Activated T-cell treated with anti-CD3 and anti-CD28 coated beads for 48 hours (primary cell): ENCODE results near the gene KREMEN1.

Experiments
- DNase-seq: peaks from one replicate; pipeline ENCODE4 v3.0.0-alpha.2; 2020; ENCODE audit warnings: low read depth

Gene KREMEN1

DNA sequence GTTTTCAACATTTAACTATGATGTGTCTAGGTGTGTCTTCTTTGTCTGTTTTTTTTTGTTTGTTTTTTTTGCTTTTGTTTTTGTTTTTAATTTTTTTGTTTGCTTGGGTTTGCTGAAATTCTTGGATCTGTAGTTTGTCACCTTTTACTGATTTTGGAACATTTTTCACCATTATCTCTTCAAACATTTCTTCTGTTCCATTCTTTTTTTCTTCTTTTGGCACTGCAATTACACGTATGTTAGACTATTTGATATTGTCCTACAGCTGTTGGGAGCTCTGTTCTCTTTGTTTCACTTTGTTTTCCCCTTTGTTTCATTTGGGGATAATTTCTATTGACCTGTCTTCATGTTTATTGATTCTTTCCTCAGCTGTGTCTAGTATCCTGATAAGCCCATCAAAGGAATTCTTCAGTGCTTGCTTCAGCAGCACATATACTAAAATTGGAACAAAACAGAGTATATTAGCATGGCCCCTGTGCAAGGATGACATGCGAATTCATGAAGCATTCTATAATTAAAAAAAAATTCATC lies 60.8 kb downstream of the KREMEN1 start:
- DNase-seq = no peak

DNA sequence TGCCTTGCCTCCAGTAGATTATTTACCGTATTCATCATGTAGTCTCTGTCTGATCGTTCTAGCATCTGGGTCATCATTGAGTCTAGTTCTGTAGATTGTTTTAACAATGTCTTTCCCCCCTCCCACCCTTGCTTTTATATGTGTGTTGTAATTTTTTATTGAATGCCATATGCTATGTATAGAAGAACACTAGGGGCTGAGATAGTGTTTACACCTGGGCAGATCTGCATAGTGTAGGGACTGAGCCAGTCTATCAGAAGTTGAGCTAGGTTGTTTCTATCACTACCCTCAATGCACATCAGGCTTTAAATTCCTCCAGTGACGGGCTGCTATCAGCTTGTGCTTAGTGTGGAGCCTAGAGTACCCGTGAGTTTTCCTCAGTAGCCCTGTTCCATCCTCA lies 61.6 kb downstream of the KREMEN1 start:
- no peak for DNase-seq

DNA sequence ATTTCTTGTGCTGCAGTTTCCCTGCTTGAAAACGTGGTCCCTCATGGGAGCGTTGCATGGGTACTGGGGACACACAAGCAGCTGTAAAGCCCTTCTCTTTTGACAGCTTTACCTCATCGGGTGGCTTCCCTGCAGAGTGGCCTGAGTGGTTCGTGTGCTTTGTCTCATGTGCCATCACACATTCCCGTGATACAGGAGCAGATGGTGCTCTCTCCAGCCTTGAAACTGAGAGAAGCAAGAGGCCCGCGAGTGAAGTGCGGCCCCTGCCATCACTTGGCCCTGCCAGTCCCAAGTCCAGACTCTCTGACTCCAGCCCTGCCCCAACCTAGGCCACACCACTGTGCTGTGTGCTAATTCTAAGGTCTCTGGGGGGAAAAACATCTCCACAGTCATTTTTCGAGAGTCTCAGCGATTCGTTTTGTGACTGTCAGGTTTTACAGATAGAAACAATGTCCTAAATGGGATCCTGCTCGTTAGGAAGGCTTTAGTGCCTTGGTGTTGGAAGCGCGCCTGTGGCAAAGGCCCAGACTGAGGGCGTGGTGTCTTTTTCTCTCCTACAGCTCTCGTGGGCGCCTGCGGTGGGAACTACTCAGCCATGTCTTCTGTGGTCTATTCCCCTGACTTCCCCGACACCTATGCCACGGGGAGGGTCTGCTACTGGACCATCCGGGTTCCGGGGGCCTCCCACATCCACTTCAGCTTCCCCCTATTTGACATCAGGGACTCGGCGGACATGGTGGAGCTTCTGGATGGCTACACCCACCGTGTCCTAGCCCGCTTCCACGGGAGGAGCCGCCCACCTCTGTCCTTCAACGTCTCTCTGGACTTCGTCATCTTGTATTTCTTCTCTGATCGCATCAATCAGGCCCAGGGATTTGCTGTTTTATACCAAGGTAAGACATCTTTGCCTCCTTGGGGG lies 64.2 kb downstream of the KREMEN1 start:
- no peak for DNase-seq

GRCh38 chr22:29138556-29139305 lies 65.9 kb downstream of the KREMEN1 start:
- DNase-seq = no peak

- no peak for DNase-seq
Observed at GRCh38 chr22:29139965-29140782, 67.3 kb downstream of the KREMEN1 start.

GRCh38 chr22:29141078-29141688 lies 68.3 kb downstream of the KREMEN1 start:
- no peak for DNase-seq

- no peak for DNase-seq
Observed at GRCh38 chr22:29142116-29142515, 69.3 kb downstream of the KREMEN1 start.

- no peak for DNase-seq
Observed at GRCh38 chr22:29143941-29144785, 71.3 kb downstream of the KREMEN1 start.

DNA sequence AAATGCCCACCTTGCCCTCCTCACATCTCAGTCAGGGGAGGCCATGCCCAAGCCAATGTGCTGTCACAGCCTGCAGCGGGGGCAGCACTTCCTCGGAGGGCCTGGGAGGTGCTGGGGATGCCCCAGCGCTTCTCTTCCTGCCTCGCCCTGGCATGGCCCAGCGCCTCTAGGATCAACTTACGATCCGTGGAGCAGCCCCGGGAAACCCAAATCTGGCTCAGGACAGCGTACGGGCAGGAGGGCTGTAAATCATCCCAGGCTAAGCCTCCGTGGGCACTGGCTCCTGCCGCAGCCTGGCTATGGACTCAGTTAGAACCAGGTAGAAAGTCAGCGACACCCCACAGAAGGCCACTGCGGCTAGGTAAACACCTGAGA lies 71.9 kb downstream of the KREMEN1 start:
- no peak for DNase-seq

- no peak for DNase-seq
Observed at GRCh38 chr22:29145321-29146072, 72.7 kb downstream of the KREMEN1 start.

DNA sequence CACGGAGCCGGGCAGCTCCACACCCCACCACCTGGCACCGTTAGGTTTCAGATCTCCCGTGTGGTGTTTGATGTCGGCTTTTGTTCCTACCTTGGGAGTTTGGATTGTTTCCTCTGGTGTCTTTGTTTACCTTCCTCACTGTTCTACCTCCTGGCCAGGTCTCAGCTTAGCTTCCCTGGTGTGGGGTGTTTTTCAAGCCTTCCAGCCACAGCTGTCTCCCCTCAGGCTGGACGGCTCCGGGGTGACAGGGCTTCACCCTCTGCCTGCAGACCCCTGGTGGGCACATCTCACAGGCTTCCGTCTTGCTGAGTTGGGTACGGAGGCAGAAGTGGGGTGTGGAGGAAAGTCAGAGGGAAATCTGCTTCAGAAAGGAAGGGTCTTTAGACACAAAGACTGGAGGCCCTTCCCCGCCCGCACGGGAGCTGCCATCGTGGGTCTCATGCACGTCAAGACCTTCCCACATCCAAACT lies 73.3 kb downstream of the KREMEN1 start:
- DNase-seq = no peak

- no peak for DNase-seq
Observed at GRCh38 chr22:29146771-29147170, 73.9 kb downstream of the KREMEN1 start.

DNA sequence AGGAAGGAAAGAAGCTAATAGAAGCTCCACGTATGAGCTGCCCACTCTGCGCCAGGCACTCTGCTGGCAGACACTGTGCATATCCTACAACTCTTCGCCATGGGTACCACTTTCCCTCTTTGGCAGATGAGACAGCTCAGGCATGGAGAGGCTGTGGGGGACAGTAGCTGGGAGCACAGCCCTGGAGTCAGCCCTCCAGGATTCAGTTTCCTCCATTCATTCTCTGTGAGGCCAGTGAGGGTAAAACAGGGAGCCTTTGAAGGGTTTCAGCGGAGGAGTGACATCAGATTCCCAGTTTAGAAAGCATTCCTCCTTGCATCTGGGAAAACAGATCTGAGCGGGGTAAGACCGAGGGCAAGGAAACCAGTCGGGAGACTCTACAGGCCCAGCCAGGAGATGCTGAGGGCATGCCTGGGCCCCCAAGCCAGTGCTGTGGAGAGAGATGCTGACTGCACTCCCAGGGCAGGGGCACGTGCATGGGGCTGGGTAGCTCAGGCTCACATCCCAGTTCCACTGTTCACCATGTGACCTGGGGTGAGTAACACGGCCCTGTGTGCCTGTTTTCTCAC lies 74.6 kb downstream of the KREMEN1 start:
- DNase-seq = no peak

DNA sequence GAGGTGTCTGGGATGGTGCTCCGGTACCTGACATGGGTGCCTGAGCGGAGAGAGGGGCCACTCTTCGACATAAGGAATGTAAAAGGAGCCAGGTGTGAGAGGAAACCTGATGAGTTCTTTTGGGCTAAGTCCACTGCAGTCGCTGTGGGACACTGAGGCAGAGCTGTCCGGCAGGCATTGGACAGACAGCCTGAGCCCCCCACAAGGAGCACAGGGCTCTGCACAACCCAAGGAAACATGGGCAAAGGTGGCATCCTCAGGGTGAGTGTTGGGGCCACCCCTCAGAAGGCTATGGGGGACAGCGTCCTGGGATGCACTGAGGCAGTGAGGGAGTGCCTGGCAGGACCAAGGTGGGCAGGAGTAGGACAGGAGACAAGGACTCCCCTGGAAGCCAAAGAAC lies 75.2 kb downstream of the KREMEN1 start:
- DNase-seq = no peak

- DNase-seq = no peak
Observed at GRCh38 chr22:29148826-29149225, 76.0 kb downstream of the KREMEN1 start.

GRCh38 chr22:29149841-29150555 lies 77.2 kb downstream of the KREMEN1 start:
- DNase-seq = no peak

- no peak for DNase-seq
Observed at GRCh38 chr22:29150701-29151100, 77.9 kb downstream of the KREMEN1 start.

DNA sequence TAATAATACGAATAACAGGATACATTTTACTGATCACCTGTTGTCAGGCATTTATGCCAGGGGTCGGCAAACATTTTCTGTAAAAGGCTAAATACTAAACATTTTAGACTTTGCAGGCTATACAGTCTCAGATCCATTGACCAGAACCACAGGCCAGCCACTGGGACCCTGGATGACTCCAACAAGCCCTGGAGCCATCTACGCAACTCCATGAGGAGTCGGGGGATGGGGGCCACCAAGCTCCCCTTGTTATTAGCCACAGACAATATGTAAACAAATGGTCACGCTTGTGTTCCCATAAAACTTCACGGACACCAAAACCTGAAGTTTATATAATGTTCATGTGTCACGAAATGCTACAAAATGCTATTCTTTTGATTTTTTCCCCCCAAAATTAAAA lies 78.5 kb downstream of the KREMEN1 start:
- no peak for DNase-seq
